Common myeloid progenitor, CD34-positive (primary cell): ENCODE data around the gene S100A7. TPM values are rescaled to one million over a fixed set of nuclear protein-coding genes. Genes with fewer than 3 reads are reported as not detected.

Source experiments
- CTCF ChIA-PET: fragments of 350-600 bp; sonication (Branson Sonifier 250); formaldehyde crosslinking; loops from one replicate; lab custom pipeline; 2021; ENCODE audit warnings: antibody characterized with exemption; lab: Charles Lee
- POLR2A ChIA-PET: fragments of 350-600 bp; sonication (Branson Sonifier 250); formaldehyde crosslinking; loops from one replicate; lab custom pipeline; 2021; ENCODE audit warnings: antibody characterized with exemption; lab: Charles Lee
- DNase-seq, 3 donors: peaks; one replicate each; pipeline versions ENCODE4 v3.0.0 to v3.0.0-alpha.2; 2013
- H3K27ac ChIP-seq, 2 experiments: 1 replicate in 1 of 2; 2 replicates in 1 of 2; pipeline ENCODE4 v1.7.0; 2013; ENCODE audit warnings: inconsistent platforms in 2 of 2, low read length in 2 of 2, mild to moderate bottlenecking in 2 of 2, low read depth in 1 of 2, moderate library complexity in 1 of 2; ENCODE audit not compliant: severe bottlenecking in 2 of 2, insufficient read depth in 1 of 2, poor library complexity in 1 of 2
- H3K27me3 ChIP-seq, 5 experiments: replicated peaks in 2 of 5; 1 replicate in 3 of 5; 2 replicates in 2 of 5; pipeline versions ENCODE4 v1.6.1 to v1.7.0; 2013; ENCODE audit warnings: low read length in 4 of 5, mild to moderate bottlenecking in 2 of 5, moderate library complexity in 2 of 5, inconsistent platforms in 1 of 5; ENCODE audit not compliant: insufficient read depth in 5 of 5, control insufficient read depth in 4 of 5
- H3K36me3 ChIP-seq, 4 experiments: 1 replicate in 2 of 4; 2 replicates in 2 of 4; pipeline versions ENCODE4 v1.6.1 to v1.7.0; 2013; ENCODE audit warnings: low read length in 3 of 4, control low read depth in 1 of 4, mild to moderate bottlenecking in 1 of 4; ENCODE audit not compliant: control insufficient read depth in 4 of 4, insufficient read depth in 4 of 4
- H3K4me1 ChIP-seq, 4 experiments: 1 replicate in 3 of 4; 2 replicates in 1 of 4; pipeline versions ENCODE4 v1.6.1 to v1.7.1; 2013; ENCODE audit warnings: low read length in 3 of 4, mild to moderate bottlenecking in 3 of 4, control low read depth in 1 of 4, inconsistent platforms in 1 of 4, moderate library complexity in 1 of 4; ENCODE audit not compliant: control insufficient read depth in 4 of 4, insufficient read depth in 4 of 4; ENCODE audit errors: control extremely low read depth in 1 of 4
- H3K4me3 ChIP-seq, 7 experiments: 1 replicate in 4 of 7; 2 replicates in 3 of 7; pipeline versions ENCODE4 v1.5.1 to v1.7.0; 2013; ENCODE audit warnings: mild to moderate bottlenecking in 7 of 7, low read length in 6 of 7, moderate library complexity in 6 of 7, inconsistent platforms in 2 of 7, low read depth in 2 of 7, control low read depth in 1 of 7; ENCODE audit not compliant: insufficient read depth in 4 of 7, control insufficient read depth in 1 of 7; ENCODE audit errors: extremely low read depth in 1 of 7
- H3K9me3 ChIP-seq, 5 experiments: 1 replicate in 4 of 5; 2 replicates in 1 of 5; pipeline versions ENCODE4 v1.6.1 to v1.7.1; 2013; ENCODE audit warnings: low read length in 4 of 5, mild to moderate bottlenecking in 2 of 5, inconsistent platforms in 1 of 5, low read depth in 1 of 5, moderate library complexity in 1 of 5; ENCODE audit not compliant: control insufficient read depth in 4 of 5, insufficient read depth in 2 of 5; ENCODE audit errors: control extremely low read depth in 1 of 5
- WGBS: methylation state at CpG from one replicate; pipeline ENCODE4 v1.1.5; 2013; ENCODE audit not compliant: insufficient coverage; 5-methylcytosine and 5-hydroxymethylcytosine counted together
- polyA plus RNA-seq: library from polyadenylated mRNA; unstranded; fragments of 120-200 nt; gene quantifications from one replicate; pipeline ENCODE4 v1.2.1, GENCODE V29; 2013

Gene S100A7
- polyA plus RNA-seq = not detected

GRCh38 chr1:153460551-153460950, at the start of gene S100A7:
TSS of gene S100A7 (minus strand) at chr1:153460651. CDS start at chr1:153459013, 1,638 bp downstream.
- no peak within 1 kb of the TSS for H3K4me3 ChIP-seq
- H3K4me1 ChIP-seq = no peaks in the 10 kb centered on the region
- H3K36me3 ChIP-seq = no peaks in the 10 kb centered on the region
- CTCF ChIA-PET = no interaction called here
- no peaks in the 10 kb centered on the region for H3K9me3 ChIP-seq
- peaks cover 0 to 9% (median 2%) of the 10 kb centered on the region in 5 experiments for H3K27me3 ChIP-seq
- WGBS = 100% methylated on average over 1 of the region's 4 CpGs
- POLR2A ChIA-PET = no interaction called here
- no peak within 1 kb of the TSS for H3K27ac ChIP-seq
- no peak for DNase-seq

GRCh38 chr1:153509729-153510354, 49.4 kb upstream of the S100A7 start:
- peak; percentile 47 to 67 (median 62) for DNase-seq
- ChIA-PET POLR2A (no interaction called here), CTCF (interaction anchor here (0.8 to 6.2 kb wide), 21 partner anchors 8 to 168 kb away, joined by 3 to 69 read pairs (median 4); partner anchors contain the start of genes S100A1, S100A13, S100A14 and S100A2)
- peaks cover 0 to 5% (median 2%) of the 10 kb centered on the region in 4 experiments for H3K4me1 ChIP-seq
- H3K27ac ChIP-seq = no peak overlapping the region
- 59% methylated on average over 4 of the region's 4 CpGs for WGBS
- H3K4me3 ChIP-seq = no peak overlapping the region
- H3K27me3 ChIP-seq = no peaks in the 10 kb centered on the region
- no peaks in the 10 kb centered on the region for H3K9me3 ChIP-seq
- no peaks in the 10 kb centered on the region for H3K36me3 ChIP-seq

GRCh38 chr1:153509036-153509435, 48.6 kb upstream of the S100A7 start:
- CTCF ChIA-PET = interaction anchor here (0.9 to 6.2 kb wide), 14 partner anchors 11 to 229 kb away, joined by 3 to 69 read pairs (median 7); partner anchors contain the start of genes S100A1, S100A13, S100A14 and S100A2
- H3K4me1 ChIP-seq = peaks cover 0 to 5% (median 2%) of the 10 kb centered on the region in 4 experiments
- POLR2A ChIA-PET = no interaction called here
- no peaks in the 10 kb centered on the region for H3K9me3 ChIP-seq
- no peak overlapping the region for H3K27ac ChIP-seq
- H3K27me3 ChIP-seq = no peaks in the 10 kb centered on the region
- no peak overlapping the region for H3K4me3 ChIP-seq
- WGBS = 100% methylated on average over 2 of the region's 3 CpGs
- DNase-seq = no peak
- no peaks in the 10 kb centered on the region for H3K36me3 ChIP-seq

- ChIA-PET POLR2A (no interaction called here), CTCF (interaction anchor here (1.2 to 6.2 kb wide), 8 partner anchors 10 to 230 kb away, joined by 3 to 69 read pairs (median 11); partner anchors contain the start of gene S100A14)
- no peak for DNase-seq
- Histone ChIP-seq H3K4me3 (no peak overlapping the region), H3K27ac (no peak overlapping the region), H3K4me1 (peaks cover 0 to 3% (median 1%) of the 10 kb centered on the region in 4 experiments), H3K36me3 (no peaks in the 10 kb centered on the region), H3K27me3 (no peaks in the 10 kb centered on the region), H3K9me3 (no peaks in the 10 kb centered on the region)
- WGBS = 100% methylated on average over 2 of the region's 11 CpGs
Measured at GRCh38 chr1:153507926-153508583, 47.6 kb upstream of the S100A7 start.

- H3K36me3 ChIP-seq = no peaks in the 10 kb centered on the region
- H3K9me3 ChIP-seq = no peaks in the 10 kb centered on the region
- DNase-seq = no peak
- CTCF ChIA-PET = interaction anchor here (0.9 to 6.2 kb wide), 4 partner anchors 12 to 110 kb away, joined by 3 to 62 read pairs (median 9); partner anchors contain the start of gene S100A14
- H3K27me3 ChIP-seq = no peaks in the 10 kb centered on the region
- no peak overlapping the region for H3K27ac ChIP-seq
- 93% methylated on average over 3 of the region's 7 CpGs for WGBS
- H3K4me1 ChIP-seq = no peaks in the 10 kb centered on the region
- POLR2A ChIA-PET = no interaction called here
- H3K4me3 ChIP-seq = no peak overlapping the region
Measured at GRCh38 chr1:153506831-153507413, 46.5 kb upstream of the S100A7 start.

GRCh38 chr1:153506386-153506785, 45.9 kb upstream of the S100A7 start:
- no peak for DNase-seq
- Histone ChIP-seq H3K27me3 (no peaks in the 10 kb centered on the region), H3K36me3 (no peaks in the 10 kb centered on the region), H3K27ac (no peak overlapping the region), H3K4me3 (no peak overlapping the region), H3K9me3 (no peaks in the 10 kb centered on the region), H3K4me1 (no peaks in the 10 kb centered on the region)
- CTCF ChIA-PET = interaction anchor here (0.9 to 6.2 kb wide), 4 partner anchors 11 to 110 kb away, joined by 3 to 62 read pairs (median 9); partner anchors contain the start of gene S100A14
- POLR2A ChIA-PET = no interaction called here
- 96% methylated on average over 4 of the region's 5 CpGs for WGBS
